ACHN (cell line): ENCODE data around the gene DPF3.
A peak's percentile ranks its signal among the peaks of the same experiment; 100 is the strongest.
"Not testable (repeated sequence)": the region's sequence is repeated elsewhere in the genome, so short reads cannot be mapped to it uniquely, and the experiment has no call there.

Experiments
- DNase-seq: peaks from one replicate; pipeline ENCODE4 v3.0.0-alpha.2; 2015
- in situ Hi-C: cut with HindIII; loops from 2 replicates; pipeline ENCODE4 v1.10.0; 2017; ENCODE audit warnings: low sequenced_read_pairs, low pct_ligation_motif_present, low pct_unique_long_range_greater_than_20kb

The DPF3 gene

GRCh38 chr14:72756967-72757366, 136.9 kb downstream of the DPF3 start:
- in situ Hi-C loops: no loop called here
- no peak for DNase-seq

GRCh38 chr14:72755766-72756165, 138.1 kb downstream of the DPF3 start:
- DNase-seq: no peak
- in situ Hi-C loops: no loop called here

GRCh38 chr14:72754949-72755348, 139.0 kb downstream of the DPF3 start:
- no peak for DNase-seq
- in situ Hi-C loops: no loop called here

GRCh38 chr14:72753879-72754400, 140.0 kb downstream of the DPF3 start:
- DNase-seq: no peak
- in situ Hi-C loops: no loop called here

- DNase-seq: no peak
- in situ Hi-C loops: no loop called here
Measured at GRCh38 chr14:72753044-72753710, 140.7 kb downstream of the DPF3 start.

GRCh38 chr14:72752034-72752412, 141.9 kb downstream of the DPF3 start:
- DNase-seq: no peak
- in situ Hi-C loops: no loop called here

GRCh38 chr14:72751276-72752033, 142.4 kb downstream of the DPF3 start:
- in situ Hi-C loops: no loop called here

GRCh38 chr14:72748921-72749320, 145.0 kb downstream of the DPF3 start:
- in situ Hi-C loops, DNase-seq: not testable (repeated sequence)

More at GRCh38 chr14:72751276-72752033, 142.4 kb downstream of the DPF3 start:
- DNase-seq: no peak

- no peak for DNase-seq
- in situ Hi-C loops: no loop called here
Measured at GRCh38 chr14:72747652-72748051, 146.2 kb downstream of the DPF3 start.

DNA sequence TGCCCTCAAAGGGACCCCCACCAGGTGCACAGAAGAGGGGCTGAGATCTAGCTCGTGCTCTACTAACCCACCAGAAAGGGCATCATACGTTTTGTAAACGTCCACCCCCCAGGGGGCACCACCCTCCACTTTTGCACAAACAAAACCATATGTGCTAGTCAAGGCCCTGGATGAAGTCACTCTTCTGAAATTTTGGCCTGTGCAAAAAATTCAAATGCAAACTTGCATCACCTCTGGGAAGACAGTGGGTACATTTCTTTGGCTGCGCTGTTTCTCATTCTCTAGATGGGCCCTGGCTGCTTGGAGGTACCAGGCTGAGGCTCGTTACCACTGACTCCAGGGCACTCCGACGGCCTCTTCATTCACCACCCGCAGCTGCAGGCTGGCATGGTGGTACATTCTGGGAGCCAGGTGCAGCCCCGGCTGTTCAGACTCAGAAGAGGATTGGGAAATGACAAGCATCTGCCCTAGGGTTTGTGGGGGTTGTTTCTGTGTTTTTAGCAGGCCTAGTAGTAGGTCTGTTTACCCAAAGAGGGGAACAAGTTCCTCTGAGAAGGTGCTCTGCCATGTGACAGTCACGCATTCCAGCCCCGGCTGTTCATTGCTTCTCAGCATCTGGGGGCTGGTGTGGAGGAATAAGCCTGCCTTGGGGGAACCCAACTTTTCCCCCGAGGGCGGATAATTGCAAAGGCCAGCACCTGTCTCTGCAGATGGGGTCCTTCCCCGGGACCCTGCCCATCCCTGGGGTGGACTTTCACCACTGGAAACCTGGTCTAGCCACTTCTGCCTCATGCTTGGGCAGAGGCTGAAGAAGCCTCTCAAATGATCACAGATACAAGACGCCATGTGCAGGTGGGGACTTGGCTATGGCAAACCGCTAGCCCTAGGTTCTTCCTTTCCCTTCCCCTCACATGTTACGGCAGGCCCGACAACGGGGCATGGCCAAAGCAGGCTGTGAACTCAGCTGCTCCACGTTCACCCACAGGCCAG, 147.6 kb downstream of the DPF3 start:
- in situ Hi-C loops: no loop called here
- DNase-seq: peak; percentile 7

GRCh38 chr14:72745546-72745945, 148.4 kb downstream of the DPF3 start:
- in situ Hi-C loops: no loop called here

DNA sequence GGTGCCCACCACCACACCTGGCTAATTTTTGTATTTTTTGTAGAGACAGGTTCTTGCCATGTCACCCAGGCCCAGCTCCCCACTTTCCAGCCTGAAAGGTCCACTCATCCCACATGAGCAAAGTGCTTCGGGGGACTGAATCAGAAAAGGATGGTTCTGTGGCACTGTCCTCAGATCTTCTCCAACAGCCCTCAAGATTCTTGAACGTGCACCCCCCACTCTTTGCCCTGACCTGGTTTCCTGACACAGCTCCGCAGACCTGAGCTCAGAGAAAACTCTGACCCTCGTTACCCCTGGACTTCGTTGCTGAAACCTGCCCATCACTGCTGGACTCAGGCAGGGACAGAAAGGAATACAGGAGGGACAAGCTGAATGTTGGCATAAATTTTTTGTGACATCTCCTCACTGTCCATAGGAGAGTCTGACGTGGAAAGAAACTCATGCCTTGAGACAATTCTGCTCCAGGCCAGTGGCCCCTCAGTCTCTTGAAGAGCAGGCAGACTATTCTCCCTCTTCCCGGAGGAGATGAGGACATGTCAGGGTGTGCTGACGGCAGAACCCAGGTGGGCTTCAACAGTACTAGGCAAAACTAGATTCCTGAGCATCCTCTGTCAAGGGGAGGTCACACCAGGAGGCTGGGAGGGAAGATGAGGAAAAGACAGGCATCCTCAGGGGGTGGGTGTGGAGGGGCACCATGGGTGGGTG, 149.3 kb downstream of the DPF3 start:
- DNase-seq: no peak
- in situ Hi-C loops: no loop called here

More at GRCh38 chr14:72745546-72745945, 148.4 kb downstream of the DPF3 start:
- peak; percentile 65 for DNase-seq

DNA sequence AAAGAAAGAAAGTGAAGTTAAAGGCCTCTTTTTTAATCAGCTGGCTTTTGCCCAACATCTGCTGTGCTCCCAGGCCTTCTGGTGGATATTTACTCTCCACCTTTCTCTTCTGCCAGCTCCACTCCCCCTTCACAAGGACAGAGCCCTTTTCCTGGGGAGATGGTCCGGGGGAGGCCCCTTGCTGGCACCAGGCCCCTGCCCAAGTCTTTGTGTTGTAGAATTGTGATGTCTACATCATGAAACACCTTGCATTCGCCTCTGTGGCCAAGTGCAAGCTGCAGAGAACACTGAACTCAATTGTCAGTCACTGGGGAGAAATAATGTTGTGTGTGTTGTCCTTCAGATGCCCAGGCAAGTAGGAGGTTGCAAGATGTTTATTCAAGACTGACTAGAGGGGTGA, 150.3 kb downstream of the DPF3 start:
- DNase-seq: no peak
- in situ Hi-C loops: no loop called here

GRCh38 chr14:72742838-72743195, 151.1 kb downstream of the DPF3 start:
- in situ Hi-C loops: no loop called here
- no peak for DNase-seq

- DNase-seq: no peak
- in situ Hi-C loops: no loop called here
Measured at GRCh38 chr14:72742118-72742837, 151.6 kb downstream of the DPF3 start.

- in situ Hi-C loops: no loop called here
- DNase-seq: no peak
Measured at GRCh38 chr14:72741826-72742117, 152.1 kb downstream of the DPF3 start.

GRCh38 chr14:72740966-72741825, 152.7 kb downstream of the DPF3 start:
- DNase-seq: no peak
- in situ Hi-C loops: no loop called here
